Astrocyte of the cerebellum (primary cell): Measurements from ENCODE around the gene ACADSB.

Source experiments
- DNase-seq: peaks from one replicate; pipeline ENCODE4 v3.0.0-alpha.2; 2011; ENCODE audit warnings: low read depth
- H3K4me3 ChIP-seq: 2 replicates; pipeline ENCODE4 v1.5.1; 2011; ENCODE audit warnings: mild to moderate bottlenecking, low read depth, low read length, moderate library complexity
- CTCF ChIP-seq: IDR thresholded peaks from 2 replicates; pipeline ENCODE4 v1.5.1; 2012; ENCODE audit warnings: low read length, low read depth, moderate library complexity, mild to moderate bottlenecking; ENCODE audit errors: missing control alignments
- in situ Hi-C: cut with HindIII; loops from 2 replicates; pipeline ENCODE4 v1.10.0; 2017; ENCODE audit warnings: low sequenced_read_pairs

The ACADSB gene

GRCh38 chr10:123018531-123018930 lies 9.7 kb downstream of the ACADSB start:
- in situ Hi-C loops = no loop called here
- H3K4me3 ChIP-seq = no peak overlapping the region
- no peak for TF ChIP-seq CTCF
- no peak for DNase-seq

- H3K4me3 ChIP-seq = no peak overlapping the region
- in situ Hi-C loops = no loop called here
- TF ChIP-seq CTCF = no peak
- no peak for DNase-seq
Observed at GRCh38 chr10:123019264-123019663, 10.5 kb downstream of the ACADSB start.

GRCh38 chr10:123019941-123020703 lies 11.3 kb downstream of the ACADSB start:
- DNase-seq = no peak
- no peak for TF ChIP-seq CTCF
- in situ Hi-C loops = no loop called here

GRCh38 chr10:123021517-123021916 lies 12.7 kb downstream of the ACADSB start:
- no peak for DNase-seq
- H3K4me3 ChIP-seq = no peak overlapping the region
- peak; percentile 53 for TF ChIP-seq CTCF
- in situ Hi-C loops = no loop called here

More at GRCh38 chr10:123019941-123020703, 11.3 kb downstream of the ACADSB start:
- H3K4me3 ChIP-seq = no peak overlapping the region

GRCh38 chr10:123024540-123024939 lies 15.7 kb downstream of the ACADSB start:
- in situ Hi-C loops = no loop called here
- no peak overlapping the region for H3K4me3 ChIP-seq
- no peak for DNase-seq
- no peak for TF ChIP-seq CTCF

- in situ Hi-C loops = no loop called here
- DNase-seq = no peak
- TF ChIP-seq CTCF = no peak
- no peak overlapping the region for H3K4me3 ChIP-seq
Observed at GRCh38 chr10:123026302-123026701, 17.5 kb downstream of the ACADSB start.

- in situ Hi-C loops = no loop called here
Observed at GRCh38 chr10:123027861-123028260, 19.1 kb downstream of the ACADSB start.

More at GRCh38 chr10:123027861-123028260, 19.1 kb downstream of the ACADSB start:
- no peak for DNase-seq
- TF ChIP-seq CTCF = no peak
- H3K4me3 ChIP-seq = no peak overlapping the region
